Parathyroid adenoma (tissue), 2 donors: ENCODE results near the gene SPO11.

Experiments used
- H2AFZ ChIP-seq: fragments of 300-600 bp; sonication (generic); one replicate; pipeline ENCODE4 v1.7.0; 2017; ENCODE audit warnings: antibody characterized with exemption, mild to moderate bottlenecking
- H3K27ac ChIP-seq: fragments of 300-600 bp; sonication (generic); one replicate; pipeline ENCODE4 v1.7.0; 2017
- H3K27me3 ChIP-seq: fragments of 300-600 bp; sonication (generic); one replicate; pipeline ENCODE4 v1.7.0; 2017; ENCODE audit warnings: low read length; ENCODE audit not compliant: control insufficient read depth, insufficient read depth
- H3K36me3 ChIP-seq: fragments of 300-600 bp; sonication (generic); one replicate; pipeline ENCODE4 v1.7.0; 2017; ENCODE audit warnings: low read length; ENCODE audit not compliant: control insufficient read depth, insufficient read depth
- H3K4me1 ChIP-seq: fragments of 300-600 bp; sonication (generic); one replicate; pipeline ENCODE4 v1.7.0; 2017; ENCODE audit warnings: control low read depth
- H3K4me2 ChIP-seq: fragments of 300-600 bp; sonication (generic); one replicate; pipeline ENCODE4 v1.7.0; 2017; ENCODE audit warnings: low read length
- H3K4me3 ChIP-seq: fragments of 300-600 bp; sonication (generic); one replicate; pipeline ENCODE4 v1.7.0; 2017; ENCODE audit warnings: low read depth, low read length
- H3K79me2 ChIP-seq: fragments of 300-600 bp; sonication (generic); one replicate; pipeline ENCODE4 v1.7.0; 2017; ENCODE audit warnings: control low read depth
- H3K9ac ChIP-seq: fragments of 300-600 bp; sonication (generic); one replicate; pipeline ENCODE4 v1.7.0; 2017; ENCODE audit warnings: mild to moderate bottlenecking
- H3K9me3 ChIP-seq: fragments of 300-600 bp; sonication (generic); one replicate; pipeline ENCODE4 v1.7.0; 2017; ENCODE audit warnings: low read length; ENCODE audit not compliant: control insufficient read depth
- TF ChIP-seq, protein P1 (sequence below): fragments of 300-600 bp; sonication (generic); IDR thresholded peaks from one replicate; pipeline ENCODE4 v1.7.0; 2017; ENCODE audit warnings: antibody characterized with exemption, mild to moderate bottlenecking
- donor health status: primary hyperparathyroidism.

SPO11 gene

DNA sequence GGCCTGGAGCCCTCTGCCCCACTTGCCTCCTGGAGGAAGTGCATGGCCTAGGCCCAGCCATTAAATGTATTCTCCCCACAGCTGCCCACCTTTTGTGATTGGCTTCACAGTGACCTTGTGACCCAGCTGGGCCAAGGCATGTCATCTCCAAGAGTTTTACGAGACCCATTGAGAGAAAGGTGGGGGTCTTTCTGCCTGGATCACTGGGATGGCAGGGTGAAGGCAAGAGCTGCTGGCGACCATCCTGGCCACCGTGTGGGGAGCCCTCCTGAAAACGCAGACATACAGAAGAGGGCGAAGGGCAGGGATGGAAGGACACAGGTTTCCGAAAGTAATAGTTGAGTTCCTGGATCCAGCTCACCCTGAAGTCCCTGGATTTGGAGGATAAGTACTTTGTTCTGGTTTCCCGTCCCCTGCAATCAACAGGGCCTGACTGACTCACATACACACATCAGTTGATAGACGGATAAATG, 12.3 kb upstream of the SPO11 start:
- no peak overlapping the region for H3K4me3 ChIP-seq
- TF ChIP-seq, protein P1, sequence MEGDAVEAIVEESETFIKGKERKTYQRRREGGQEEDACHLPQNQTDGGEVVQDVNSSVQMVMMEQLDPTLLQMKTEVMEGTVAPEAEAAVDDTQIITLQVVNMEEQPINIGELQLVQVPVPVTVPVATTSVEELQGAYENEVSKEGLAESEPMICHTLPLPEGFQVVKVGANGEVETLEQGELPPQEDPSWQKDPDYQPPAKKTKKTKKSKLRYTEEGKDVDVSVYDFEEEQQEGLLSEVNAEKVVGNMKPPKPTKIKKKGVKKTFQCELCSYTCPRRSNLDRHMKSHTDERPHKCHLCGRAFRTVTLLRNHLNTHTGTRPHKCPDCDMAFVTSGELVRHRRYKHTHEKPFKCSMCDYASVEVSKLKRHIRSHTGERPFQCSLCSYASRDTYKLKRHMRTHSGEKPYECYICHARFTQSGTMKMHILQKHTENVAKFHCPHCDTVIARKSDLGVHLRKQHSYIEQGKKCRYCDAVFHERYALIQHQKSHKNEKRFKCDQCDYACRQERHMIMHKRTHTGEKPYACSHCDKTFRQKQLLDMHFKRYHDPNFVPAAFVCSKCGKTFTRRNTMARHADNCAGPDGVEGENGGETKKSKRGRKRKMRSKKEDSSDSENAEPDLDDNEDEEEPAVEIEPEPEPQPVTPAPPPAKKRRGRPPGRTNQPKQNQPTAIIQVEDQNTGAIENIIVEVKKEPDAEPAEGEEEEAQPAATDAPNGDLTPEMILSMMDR, result no peak
- no peak overlapping the region for H3K9ac ChIP-seq
- no peaks in the 10 kb centered on the region for H3K36me3 ChIP-seq
- no peak overlapping the region for H3K4me2 ChIP-seq
- no peak overlapping the region for H2AFZ ChIP-seq
- no peak overlapping the region for H3K27ac ChIP-seq
- H3K4me1 ChIP-seq, result no peaks in the 10 kb centered on the region
- H3K9me3 ChIP-seq, result no peaks in the 10 kb centered on the region
- H3K79me2 ChIP-seq, result no peaks in the 10 kb centered on the region
- H3K27me3 ChIP-seq, result no peaks in the 10 kb centered on the region

GRCh38 chr20:57317789-57318371, 11.7 kb upstream of the SPO11 start:
- Histone ChIP-seq H3K27me3 (no peaks in the 10 kb centered on the region), H3K4me2 (no peak overlapping the region), H3K79me2 (no peaks in the 10 kb centered on the region), H3K9ac (no peak overlapping the region), H3K9me3 (no peaks in the 10 kb centered on the region), H3K27ac (no peak overlapping the region), H2AFZ (no peak overlapping the region), H3K4me3 (no peak overlapping the region), H3K4me1 (no peaks in the 10 kb centered on the region), H3K36me3 (no peaks in the 10 kb centered on the region)
- TF ChIP-seq, protein P1, result no peak

GRCh38 chr20:57319584-57319983, 10.0 kb upstream of the SPO11 start:
- TF ChIP-seq, protein P1, result no peak
- Histone ChIP-seq H3K4me1 (no peaks in the 10 kb centered on the region), H3K4me3 (no peak overlapping the region), H3K27ac (no peak overlapping the region), H3K9me3 (no peaks in the 10 kb centered on the region), H2AFZ (no peak overlapping the region), H3K79me2 (no peaks in the 10 kb centered on the region), H3K9ac (no peak overlapping the region), H3K27me3 (no peaks in the 10 kb centered on the region), H3K4me2 (no peak overlapping the region), H3K36me3 (no peaks in the 10 kb centered on the region)

GRCh38 chr20:57320358-57320757, 9.2 kb upstream of the SPO11 start:
- H2AFZ ChIP-seq, result no peak overlapping the region
- H3K9me3 ChIP-seq, result no peaks in the 10 kb centered on the region
- H3K79me2 ChIP-seq, result no peaks in the 10 kb centered on the region
- TF ChIP-seq, protein P1, result no peak
- no peak overlapping the region for H3K9ac ChIP-seq
- no peaks in the 10 kb centered on the region for H3K36me3 ChIP-seq
- H3K27ac ChIP-seq, result no peak overlapping the region
- H3K4me1 ChIP-seq, result no peaks in the 10 kb centered on the region
- no peak overlapping the region for H3K4me3 ChIP-seq
- H3K4me2 ChIP-seq, result no peak overlapping the region
- H3K27me3 ChIP-seq, result no peaks in the 10 kb centered on the region

DNA sequence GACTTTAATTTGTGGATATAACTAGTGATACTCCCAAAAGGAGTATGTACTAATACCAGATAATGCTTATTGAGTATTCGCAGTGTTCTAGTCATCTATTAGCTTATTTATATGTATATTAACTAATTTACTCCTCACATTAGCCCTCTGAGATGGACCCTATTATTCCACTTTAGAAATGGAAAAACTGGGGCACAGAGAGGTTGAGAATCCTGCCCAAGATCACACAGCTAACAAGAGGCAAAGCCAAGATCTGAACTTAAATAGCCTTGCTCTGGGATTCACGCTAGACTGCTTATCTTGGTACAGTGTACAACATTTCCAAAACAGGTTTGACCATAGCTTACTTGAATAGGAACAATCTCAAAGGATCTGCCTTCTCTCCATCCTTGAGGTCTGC, 8.5 kb upstream of the SPO11 start:
- TF ChIP-seq, protein P1, result no peak
- Histone ChIP-seq H3K9ac (no peak overlapping the region), H3K4me3 (no peak overlapping the region), H2AFZ (no peak overlapping the region), H3K9me3 (no peaks in the 10 kb centered on the region), H3K36me3 (no peaks in the 10 kb centered on the region), H3K27ac (no peak overlapping the region), H3K79me2 (no peaks in the 10 kb centered on the region), H3K4me2 (no peak overlapping the region), H3K27me3 (no peaks in the 10 kb centered on the region), H3K4me1 (no peaks in the 10 kb centered on the region)
